H1 (cell line): ENCODE measurements around the gene MDFI. TPM values are rescaled to one million over a fixed set of nuclear protein-coding genes. Genes with fewer than 3 reads are reported as not detected.

Source experiments
- CREB1 ChIP-seq: IDR thresholded peaks from 2 replicates; pipeline ENCODE4 v1.6.1; 2012; ENCODE audit warnings: inconsistent platforms
- polyA plus RNA-seq, 7 experiments: library from polyadenylated mRNA; depleted of rRNA in 3 of 7; stranded (reverse) in 5 of 7; unstranded in 2 of 7; fragments of >200 nt in 5 of 7; fragments of 200-250 nt in 2 of 7; gene quantifications; 1 replicate in 5 of 7; 2 replicates in 1 of 7; 4 replicates in 1 of 7; pipeline versions ENCODE4 v1.2.1 to v1.2.3, GENCODE V29; 2011 to 2013; ENCODE audit warnings: missing spikeins in 2 of 7, mixed read lengths in 2 of 7
- total RNA-seq: library from RNA; stranded (reverse); fragmentation: NEBNext Ultra II Directional; extraction: Animal tissue kit (Norgen Biotek cat#: 25700); gene quantifications from 2 replicates; pipeline ENCODE4 v1.2.1, GENCODE V29; 2021
- TF ChIP-seq, protein P1 (sequence below): IDR thresholded peaks from 2 replicates; pipeline ENCODE4 v1.6.1; 2012; ENCODE audit warnings: low read length, inconsistent platforms

Gene MDFI
- total and polyA plus RNA-seq, 2 of the 8 experiments (the other 6 are each of a cell fraction or from before 2014, with no cell fraction given), result 41.0 to 65.6 TPM

DNA sequence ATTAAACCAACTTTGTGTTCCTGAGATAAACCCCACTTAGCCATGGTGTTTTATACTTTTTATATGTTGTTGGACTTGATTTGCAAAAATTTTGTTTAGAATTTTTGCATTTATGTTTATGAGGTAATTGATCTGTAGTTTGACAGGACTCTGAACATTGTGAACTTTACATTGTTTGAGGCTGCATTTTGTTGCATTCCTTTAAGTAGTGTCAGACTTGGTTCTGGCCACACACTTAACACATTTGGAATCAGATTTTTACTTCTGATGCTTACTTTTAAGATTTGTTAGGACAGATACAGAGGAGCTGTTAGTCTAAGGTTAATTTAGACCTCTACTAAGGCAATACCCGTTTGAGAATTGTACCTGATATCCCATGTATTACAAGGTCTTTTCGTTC lies 16.5 kb upstream of the MDFI start (continued):
- TF ChIP-seq, protein P1, sequence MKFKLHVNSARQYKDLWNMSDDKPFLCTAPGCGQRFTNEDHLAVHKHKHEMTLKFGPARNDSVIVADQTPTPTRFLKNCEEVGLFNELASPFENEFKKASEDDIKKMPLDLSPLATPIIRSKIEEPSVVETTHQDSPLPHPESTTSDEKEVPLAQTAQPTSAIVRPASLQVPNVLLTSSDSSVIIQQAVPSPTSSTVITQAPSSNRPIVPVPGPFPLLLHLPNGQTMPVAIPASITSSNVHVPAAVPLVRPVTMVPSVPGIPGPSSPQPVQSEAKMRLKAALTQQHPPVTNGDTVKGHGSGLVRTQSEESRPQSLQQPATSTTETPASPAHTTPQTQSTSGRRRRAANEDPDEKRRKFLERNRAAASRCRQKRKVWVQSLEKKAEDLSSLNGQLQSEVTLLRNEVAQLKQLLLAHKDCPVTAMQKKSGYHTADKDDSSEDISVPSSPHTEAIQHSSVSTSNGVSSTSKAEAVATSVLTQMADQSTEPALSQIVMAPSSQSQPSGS, result no peak
- TF ChIP-seq CREB1, result no peak
